ENCODE results near the gene ZBTB40.

ZBTB40 gene

DNA sequence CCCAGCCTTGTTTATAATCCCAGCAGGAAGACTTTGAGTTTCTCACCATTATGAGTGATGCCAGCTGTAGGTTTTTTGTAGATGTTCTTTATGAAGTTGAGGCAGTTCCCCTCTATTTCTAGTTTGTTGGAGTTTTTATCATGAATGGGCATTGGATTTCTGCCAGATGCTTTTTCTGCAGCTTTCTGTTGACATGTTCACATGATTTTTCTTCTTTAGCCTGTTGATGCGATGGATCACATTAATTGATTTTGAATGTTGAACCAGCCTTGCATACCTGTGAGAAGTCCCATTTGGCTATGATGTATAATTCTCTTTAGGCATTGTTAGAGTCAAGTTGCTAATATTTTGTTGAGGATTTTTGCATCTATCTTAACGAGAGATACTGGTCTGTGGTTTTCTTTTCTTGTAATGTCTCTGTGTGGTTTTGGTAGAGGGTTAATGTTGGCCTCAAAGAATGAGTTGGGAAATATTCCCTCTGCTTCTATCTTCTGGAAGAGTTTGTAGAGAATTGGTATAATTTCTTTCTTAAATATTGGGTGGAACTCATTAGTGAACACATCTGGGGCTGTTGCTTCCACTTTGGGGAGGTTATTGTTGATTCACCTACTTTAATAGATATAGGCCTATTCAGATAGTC is 33.2 kb downstream of the ZBTB40 start:
- TF ChIP-seq, protein P1, sequence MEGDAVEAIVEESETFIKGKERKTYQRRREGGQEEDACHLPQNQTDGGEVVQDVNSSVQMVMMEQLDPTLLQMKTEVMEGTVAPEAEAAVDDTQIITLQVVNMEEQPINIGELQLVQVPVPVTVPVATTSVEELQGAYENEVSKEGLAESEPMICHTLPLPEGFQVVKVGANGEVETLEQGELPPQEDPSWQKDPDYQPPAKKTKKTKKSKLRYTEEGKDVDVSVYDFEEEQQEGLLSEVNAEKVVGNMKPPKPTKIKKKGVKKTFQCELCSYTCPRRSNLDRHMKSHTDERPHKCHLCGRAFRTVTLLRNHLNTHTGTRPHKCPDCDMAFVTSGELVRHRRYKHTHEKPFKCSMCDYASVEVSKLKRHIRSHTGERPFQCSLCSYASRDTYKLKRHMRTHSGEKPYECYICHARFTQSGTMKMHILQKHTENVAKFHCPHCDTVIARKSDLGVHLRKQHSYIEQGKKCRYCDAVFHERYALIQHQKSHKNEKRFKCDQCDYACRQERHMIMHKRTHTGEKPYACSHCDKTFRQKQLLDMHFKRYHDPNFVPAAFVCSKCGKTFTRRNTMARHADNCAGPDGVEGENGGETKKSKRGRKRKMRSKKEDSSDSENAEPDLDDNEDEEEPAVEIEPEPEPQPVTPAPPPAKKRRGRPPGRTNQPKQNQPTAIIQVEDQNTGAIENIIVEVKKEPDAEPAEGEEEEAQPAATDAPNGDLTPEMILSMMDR (IDR thresholded peaks at IDR 0.05; ENCODE audit: low read depth, low read length), result no peak
- no peak overlapping the region for H3K4me3 ChIP-seq (ENCODE audit: low read depth, low read length)

DNA sequence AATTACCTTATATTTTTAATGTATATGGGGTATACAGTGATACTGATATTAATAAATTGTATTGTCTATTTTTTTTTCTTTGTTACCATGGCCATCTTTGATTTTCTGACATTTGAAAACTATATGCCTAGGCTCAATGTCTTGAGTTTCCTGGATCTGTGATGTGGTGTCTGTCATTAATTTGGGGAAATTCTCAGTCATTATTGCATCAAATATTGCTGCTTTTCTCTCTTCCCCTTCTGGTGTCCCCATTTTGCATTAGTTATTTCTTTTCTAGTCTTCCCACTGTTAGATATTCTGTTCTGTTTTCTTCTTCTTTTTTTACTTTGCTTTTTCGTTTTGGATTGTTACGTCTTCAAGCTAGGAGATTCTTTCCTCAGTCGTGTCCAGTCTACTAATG is 33.8 kb downstream of the ZBTB40 start:
- H3K4me3 ChIP-seq (ENCODE audit: low read depth, low read length), result no peak overlapping the region
- TF ChIP-seq, protein P1 (IDR thresholded peaks at IDR 0.05; ENCODE audit: low read depth, low read length), result no peak

DNA sequence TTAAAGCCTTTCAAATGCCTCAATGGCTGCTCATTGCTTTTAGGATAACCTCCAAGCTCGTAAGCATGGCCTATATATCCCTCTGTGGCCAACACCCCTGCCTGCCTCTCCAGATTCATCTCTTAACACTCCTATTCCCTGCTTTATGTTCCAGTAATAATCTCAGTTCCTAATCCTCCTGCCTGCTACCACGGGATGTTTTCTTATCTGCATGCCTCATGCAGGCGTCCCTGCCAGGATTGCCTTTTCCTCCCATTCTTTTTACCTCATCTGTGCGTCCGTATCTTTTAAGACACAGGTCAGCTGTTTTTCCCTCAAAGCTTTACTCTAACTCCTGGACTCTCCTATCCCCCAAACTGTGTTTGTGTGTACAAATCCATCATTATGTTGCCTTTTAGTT is 36.1 kb downstream of the ZBTB40 start:
- no peak overlapping the region for H3K4me3 ChIP-seq (ENCODE audit: low read depth, low read length)
- TF ChIP-seq, protein P1 (IDR thresholded peaks at IDR 0.05; ENCODE audit: low read depth, low read length), result no peak

DNA sequence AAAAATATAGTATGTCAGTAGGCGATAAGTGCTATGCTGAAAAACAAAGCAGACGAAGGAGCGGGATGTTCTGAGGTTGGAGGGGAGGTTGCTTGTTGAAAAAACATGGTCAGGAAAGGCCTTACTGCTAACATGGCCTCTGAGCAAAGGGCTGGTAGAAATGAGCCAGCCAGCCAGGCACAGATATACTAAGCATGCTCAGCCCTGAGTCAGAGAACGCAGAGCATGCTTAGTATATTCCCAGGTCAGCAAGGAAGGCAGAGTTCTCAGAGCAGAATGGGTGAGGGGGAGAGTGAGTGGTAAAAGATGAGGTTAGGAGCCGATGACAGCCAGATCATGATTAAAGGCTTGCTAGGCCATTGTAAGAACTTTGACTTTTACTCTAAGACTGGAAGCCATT is 36.7 kb downstream of the ZBTB40 start:
- H3K4me3 ChIP-seq (ENCODE audit: low read depth, low read length), result no peak overlapping the region
- TF ChIP-seq, protein P1 (IDR thresholded peaks at IDR 0.05; ENCODE audit: low read depth, low read length), result no peak

DNA sequence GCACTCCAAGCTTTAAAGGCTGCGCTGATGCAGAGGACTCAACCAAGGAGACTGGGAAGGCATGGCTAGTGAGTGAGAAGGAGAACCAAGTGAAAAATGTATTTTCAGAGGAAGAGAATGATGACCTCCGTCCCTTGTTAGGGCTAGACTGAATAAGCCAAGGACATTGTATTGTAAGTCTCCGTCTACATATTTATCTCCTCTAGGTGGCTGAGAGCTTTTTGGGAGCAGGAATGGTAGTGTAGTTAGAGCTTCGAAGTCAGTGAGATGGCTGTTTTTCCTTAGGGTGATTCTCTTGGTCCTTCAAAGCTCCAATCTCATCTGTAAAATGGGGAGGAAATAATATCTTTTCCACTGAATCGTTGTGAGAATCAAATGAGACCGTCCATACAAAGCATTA is 37.6 kb downstream of the ZBTB40 start:
- TF ChIP-seq, protein P1 (IDR thresholded peaks at IDR 0.05; ENCODE audit: low read depth, low read length), result no peak
- no peak overlapping the region for H3K4me3 ChIP-seq (ENCODE audit: low read depth, low read length)

DNA sequence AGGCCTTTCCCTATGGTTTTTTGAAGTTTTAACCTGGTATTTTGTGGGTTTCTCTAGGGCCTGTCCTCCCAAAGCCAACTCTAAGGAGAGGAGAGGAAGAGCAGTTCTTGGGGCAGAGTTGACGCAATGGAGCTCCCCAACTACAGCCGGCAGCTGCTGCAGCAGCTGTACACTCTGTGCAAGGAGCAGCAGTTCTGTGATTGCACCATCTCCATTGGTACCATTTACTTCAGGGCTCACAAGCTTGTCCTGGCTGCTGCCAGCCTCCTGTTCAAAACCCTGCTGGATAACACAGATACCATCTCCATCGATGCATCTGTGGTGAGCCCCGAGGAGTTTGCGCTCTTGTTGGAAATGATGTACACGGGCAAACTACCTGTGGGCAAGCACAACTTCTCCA is 38.2 kb downstream of the ZBTB40 start:
- H3K4me3 ChIP-seq (ENCODE audit: low read depth, low read length), result no peak overlapping the region
- TF ChIP-seq, protein P1 (IDR thresholded peaks at IDR 0.05; ENCODE audit: low read depth, low read length), result no peak

DNA sequence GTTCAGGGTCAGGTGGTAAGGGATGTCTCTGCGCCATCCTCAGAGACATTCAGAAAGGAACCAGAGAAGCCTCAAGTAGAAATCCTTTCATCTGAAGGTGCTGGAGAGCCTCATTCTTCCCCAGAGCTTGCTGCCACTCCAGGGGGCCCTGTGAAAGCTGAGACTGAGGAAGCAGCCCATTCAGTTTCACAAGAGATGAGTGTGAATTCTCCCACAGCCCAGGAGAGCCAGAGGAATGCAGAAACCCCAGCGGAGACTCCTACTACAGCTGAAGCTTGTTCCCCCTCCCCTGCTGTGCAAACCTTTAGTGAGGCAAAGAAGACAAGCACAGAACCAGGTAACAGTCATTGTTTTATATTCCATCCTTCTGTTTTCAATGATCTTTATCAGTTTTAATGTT is 38.7 kb downstream of the ZBTB40 start:
- H3K4me3 ChIP-seq (ENCODE audit: low read depth, low read length), result no peak overlapping the region
- TF ChIP-seq, protein P1 (IDR thresholded peaks at IDR 0.05; ENCODE audit: low read depth, low read length), result no peak
